Measurements from ENCODE around the gene INSIG1. TPM values are rescaled to one million over a fixed set of nuclear protein-coding genes. Genes with fewer than 3 reads are reported as not detected.

The INSIG1 gene
- total RNA-seq, 1 donor from 2014 or later = 392 TPM

GRCh38 chr7:155315977-155316376 is 18.3 kb downstream of the INSIG1 start:
- TF ChIP-seq CTCF (conservative IDR thresholded peaks at IDR 0.05; ENCODE audit: low read depth, low read length) = no peak
- DNase-seq (ENCODE audit: low read depth) = no peak
- no peak overlapping the region for H3K4me3 ChIP-seq (ENCODE audit: low read depth, low read length)

GRCh38 chr7:155316427-155317113 is 18.9 kb downstream of the INSIG1 start:
- H3K4me3 ChIP-seq (ENCODE audit: low read depth, low read length) = no peak overlapping the region
- no peak for DNase-seq (ENCODE audit: low read depth)
- no peak for TF ChIP-seq CTCF (conservative IDR thresholded peaks at IDR 0.05; ENCODE audit: low read depth, low read length)

GRCh38 chr7:155317114-155317434 is 19.4 kb downstream of the INSIG1 start:
- TF ChIP-seq CTCF (conservative IDR thresholded peaks at IDR 0.05; ENCODE audit: low read depth, low read length) = no peak
- H3K4me3 ChIP-seq (ENCODE audit: low read depth, low read length) = no peak overlapping the region
- DNase-seq (ENCODE audit: low read depth) = no peak

GRCh38 chr7:155318245-155318644 is 20.6 kb downstream of the INSIG1 start:
- no peak for TF ChIP-seq CTCF (conservative IDR thresholded peaks at IDR 0.05; ENCODE audit: low read depth, low read length)
- no peak for DNase-seq (ENCODE audit: low read depth)
- H3K4me3 ChIP-seq (ENCODE audit: low read depth, low read length) = no peak overlapping the region

GRCh38 chr7:155322530-155322929 is 24.9 kb downstream of the INSIG1 start:
- DNase-seq (ENCODE audit: low read depth) = no peak
- H3K4me3 ChIP-seq (ENCODE audit: low read depth, low read length) = no peak overlapping the region
- no peak for TF ChIP-seq CTCF (conservative IDR thresholded peaks at IDR 0.05; ENCODE audit: low read depth, low read length)

GRCh38 chr7:155323001-155323638 is 25.4 kb downstream of the INSIG1 start:
- no peak for DNase-seq (ENCODE audit: low read depth)
- H3K4me3 ChIP-seq (ENCODE audit: low read depth, low read length) = no peak overlapping the region
- no peak for TF ChIP-seq CTCF (conservative IDR thresholded peaks at IDR 0.05; ENCODE audit: low read depth, low read length)
